Measurements from ENCODE around the gene CYLD.

DNA sequence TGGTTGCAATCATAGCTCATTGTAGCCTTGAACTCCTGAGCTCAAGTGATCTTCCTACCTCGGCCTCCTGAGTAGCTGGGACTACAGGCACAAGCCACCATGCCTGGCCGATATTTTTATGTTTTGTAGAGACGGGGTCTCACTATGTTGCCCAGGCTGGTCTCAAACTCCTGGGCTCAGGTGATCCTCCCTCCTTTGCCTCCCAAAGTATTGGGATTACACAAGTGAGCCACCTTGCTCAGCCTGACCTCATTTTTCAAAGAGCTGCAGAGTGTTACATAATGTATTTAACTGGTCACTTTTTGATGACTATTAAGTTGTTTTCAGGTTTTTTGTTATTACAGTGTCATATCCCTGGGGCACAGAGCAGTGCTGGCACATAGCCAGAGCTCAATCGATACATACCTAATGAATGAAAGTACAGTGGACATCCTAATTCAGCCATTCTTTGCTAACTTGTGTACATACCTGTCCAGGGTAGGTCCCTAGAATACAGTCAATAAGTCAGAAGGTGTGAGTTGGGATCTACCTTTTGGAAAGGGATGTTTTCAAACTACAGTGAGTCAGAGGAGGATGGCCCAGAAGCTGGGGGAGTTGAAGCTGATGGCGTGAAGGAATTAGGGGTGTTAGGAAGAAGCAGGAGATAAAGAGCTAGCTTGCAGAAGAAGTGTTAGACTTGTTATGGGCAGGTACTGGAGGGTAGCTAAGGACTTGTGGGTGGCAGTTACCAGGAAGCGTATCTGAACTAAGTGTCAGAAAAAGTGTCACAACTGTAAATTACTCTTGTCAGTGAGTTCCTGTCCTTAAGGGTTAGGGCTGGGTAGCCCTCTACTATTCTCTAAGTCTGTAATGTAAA, 20.1 kb upstream of the CYLD start:
- TF ChIP-seq NFRKB (IDR thresholded peaks at IDR 0.05) (no peak), BHLHE40 (IDR thresholded peaks at IDR 0.05; ENCODE audit: borderline replicate concordance) (no peak), CTBP1 (IDR thresholded peaks at IDR 0.05; ENCODE audit: borderline replicate concordance) (no peak), FOXM1 (IDR thresholded peaks at IDR 0.05; ENCODE audit: borderline replicate concordance) (no peak), SP1 (IDR thresholded peaks at IDR 0.05) (no peak)
